ENCODE results near the gene ARRB2.

The ARRB2 gene

DNA sequence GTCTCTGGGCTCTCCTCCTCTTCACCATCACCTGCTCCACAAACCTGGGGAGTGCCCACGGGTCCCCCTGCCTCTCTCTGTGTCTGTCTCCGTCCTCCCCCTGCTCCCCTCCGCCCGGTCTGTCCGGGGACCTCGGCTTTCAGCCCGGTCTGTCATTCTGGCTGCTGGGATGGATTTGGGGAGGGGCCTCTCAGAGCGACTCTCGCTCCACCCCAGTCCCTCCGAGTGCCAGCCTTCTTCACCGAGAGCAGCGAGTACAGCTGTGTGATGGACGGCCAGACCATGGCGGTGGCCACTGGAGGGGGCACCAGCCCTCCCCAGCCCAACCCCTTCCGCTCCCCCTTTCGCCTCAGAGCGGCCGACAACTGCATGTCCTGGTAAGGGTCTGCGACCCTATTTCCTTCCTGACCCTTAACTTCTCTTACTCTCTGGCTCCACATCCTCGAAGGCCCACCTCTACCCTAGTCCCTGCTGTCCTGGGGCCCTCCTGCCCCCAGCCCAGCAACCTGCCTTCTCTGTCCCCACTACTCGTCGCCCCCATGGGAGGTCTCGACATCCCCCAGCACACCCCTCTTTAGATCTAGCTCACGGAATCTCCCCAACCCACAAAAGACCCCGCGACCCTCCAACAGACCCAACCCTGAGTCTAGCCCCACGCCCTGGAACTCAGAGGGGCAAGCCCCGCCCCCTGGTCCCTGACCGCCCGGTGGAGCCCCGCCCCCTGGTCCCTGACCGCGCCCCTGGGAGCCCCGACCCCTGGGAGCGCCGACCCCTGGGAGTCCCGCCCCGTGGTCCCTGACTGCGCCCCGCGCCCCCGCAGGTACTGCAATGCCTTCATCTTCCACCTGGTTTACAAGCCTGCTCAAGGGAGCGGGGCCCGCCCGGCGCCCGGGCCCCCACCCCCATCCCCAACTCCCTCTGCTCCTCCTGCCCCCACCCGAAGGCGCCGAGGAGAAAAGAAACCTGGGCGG is 34.9 kb downstream of the ARRB2 start:
- no peak overlapping the region for H3K4me3 ChIP-seq (ENCODE audit: low read depth, low read length)
- TF ChIP-seq, protein P1, sequence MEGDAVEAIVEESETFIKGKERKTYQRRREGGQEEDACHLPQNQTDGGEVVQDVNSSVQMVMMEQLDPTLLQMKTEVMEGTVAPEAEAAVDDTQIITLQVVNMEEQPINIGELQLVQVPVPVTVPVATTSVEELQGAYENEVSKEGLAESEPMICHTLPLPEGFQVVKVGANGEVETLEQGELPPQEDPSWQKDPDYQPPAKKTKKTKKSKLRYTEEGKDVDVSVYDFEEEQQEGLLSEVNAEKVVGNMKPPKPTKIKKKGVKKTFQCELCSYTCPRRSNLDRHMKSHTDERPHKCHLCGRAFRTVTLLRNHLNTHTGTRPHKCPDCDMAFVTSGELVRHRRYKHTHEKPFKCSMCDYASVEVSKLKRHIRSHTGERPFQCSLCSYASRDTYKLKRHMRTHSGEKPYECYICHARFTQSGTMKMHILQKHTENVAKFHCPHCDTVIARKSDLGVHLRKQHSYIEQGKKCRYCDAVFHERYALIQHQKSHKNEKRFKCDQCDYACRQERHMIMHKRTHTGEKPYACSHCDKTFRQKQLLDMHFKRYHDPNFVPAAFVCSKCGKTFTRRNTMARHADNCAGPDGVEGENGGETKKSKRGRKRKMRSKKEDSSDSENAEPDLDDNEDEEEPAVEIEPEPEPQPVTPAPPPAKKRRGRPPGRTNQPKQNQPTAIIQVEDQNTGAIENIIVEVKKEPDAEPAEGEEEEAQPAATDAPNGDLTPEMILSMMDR (IDR thresholded peaks at IDR 0.05; ENCODE audit: borderline replicate concordance, insufficient read depth, low read depth, low read length): no peak

DNA sequence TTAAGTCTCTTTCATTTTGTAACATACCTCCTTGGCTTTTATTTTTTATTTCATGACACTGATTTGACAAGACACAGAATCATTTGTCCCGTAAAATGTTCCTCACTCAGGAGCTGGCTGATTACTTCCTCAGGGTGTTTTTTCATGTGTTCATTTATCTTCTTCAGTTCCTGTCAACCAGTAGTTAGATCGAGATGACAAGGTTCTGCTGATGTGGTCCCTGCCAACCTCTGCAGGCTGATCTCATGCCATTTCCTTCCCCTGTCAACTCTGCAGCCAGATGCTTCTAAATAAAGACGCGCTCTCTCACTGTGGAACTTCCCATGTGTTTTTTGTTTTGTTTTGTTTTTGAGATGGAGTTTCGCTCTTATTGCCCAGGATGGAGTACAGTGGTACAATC is 37.4 kb downstream of the ARRB2 start:
- TF ChIP-seq, protein P1 (IDR thresholded peaks at IDR 0.05; ENCODE audit: borderline replicate concordance, insufficient read depth, low read depth, low read length): no peak
- H3K4me3 ChIP-seq (ENCODE audit: low read depth, low read length): no peak overlapping the region

DNA sequence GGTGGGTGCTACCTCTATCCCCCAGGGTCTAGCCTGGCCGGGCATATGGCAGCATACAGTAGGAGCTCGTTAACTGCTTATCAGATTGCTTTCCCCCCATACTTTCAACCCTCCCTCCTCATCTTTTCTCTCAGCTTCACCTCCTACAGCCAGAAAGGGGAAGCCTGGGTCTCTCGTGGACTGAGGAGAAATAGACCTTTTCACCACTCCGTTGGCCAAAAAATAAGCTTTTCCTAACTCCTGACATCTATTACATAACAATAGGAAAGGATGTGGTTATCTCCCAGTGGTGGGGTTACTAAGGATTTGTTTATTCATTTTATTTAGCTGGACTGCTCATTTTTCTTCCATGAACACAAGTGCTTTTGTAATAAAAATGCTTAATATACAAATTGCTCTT is 38.3 kb downstream of the ARRB2 start:
- TF ChIP-seq, protein P1 (IDR thresholded peaks at IDR 0.05; ENCODE audit: borderline replicate concordance, insufficient read depth, low read depth, low read length): no peak
- H3K4me3 ChIP-seq (ENCODE audit: low read depth, low read length): no peak overlapping the region

DNA sequence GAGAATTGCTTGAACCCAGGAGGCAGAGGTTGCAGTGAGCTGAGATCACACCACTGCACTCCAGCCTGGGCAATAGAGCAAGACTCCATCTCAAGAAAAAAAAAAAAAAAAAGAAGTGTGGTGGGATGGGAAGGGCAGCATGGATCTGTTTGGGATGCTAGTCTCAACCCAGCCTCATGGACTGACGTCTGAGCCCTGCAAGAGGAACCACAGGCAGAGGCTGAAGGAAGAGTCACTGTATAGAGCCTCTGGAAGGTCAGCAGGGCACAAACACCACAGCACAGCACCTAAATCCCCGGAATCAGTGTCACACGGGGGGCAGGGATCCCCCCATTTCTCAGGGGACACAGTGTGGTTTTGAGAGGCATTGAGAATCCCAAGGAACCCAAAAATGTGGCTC is 40.2 kb downstream of the ARRB2 start:
- no peak overlapping the region for H3K4me3 ChIP-seq (ENCODE audit: low read depth, low read length)

DNA sequence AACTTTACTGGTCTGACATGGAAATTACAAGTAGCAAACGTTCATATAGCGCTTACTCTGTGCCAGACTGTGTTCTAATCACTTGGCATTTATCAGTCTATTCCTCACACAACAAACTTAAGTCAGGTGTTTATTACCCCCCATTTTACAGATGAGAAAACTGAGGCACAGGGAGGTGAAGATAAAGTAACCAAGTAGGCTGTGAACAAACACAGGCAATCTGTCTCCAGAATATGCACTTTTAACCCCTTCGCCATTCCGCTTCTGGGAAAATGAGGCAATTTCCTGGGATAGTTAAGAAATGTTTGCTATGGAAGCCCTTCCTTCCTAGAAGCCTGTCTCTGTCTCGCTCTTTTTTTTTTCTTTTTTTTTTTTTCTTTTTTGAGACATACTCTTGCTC is 41.5 kb downstream of the ARRB2 start:
- H3K4me3 ChIP-seq (ENCODE audit: low read depth, low read length): no peak overlapping the region
- TF ChIP-seq, protein P1 (IDR thresholded peaks at IDR 0.05; ENCODE audit: borderline replicate concordance, insufficient read depth, low read depth, low read length): no peak

More for the DNA sequence above, 40.2 kb downstream of the ARRB2 start:
- TF ChIP-seq, protein P1 (IDR thresholded peaks at IDR 0.05; ENCODE audit: borderline replicate concordance, insufficient read depth, low read depth, low read length): no peak

DNA sequence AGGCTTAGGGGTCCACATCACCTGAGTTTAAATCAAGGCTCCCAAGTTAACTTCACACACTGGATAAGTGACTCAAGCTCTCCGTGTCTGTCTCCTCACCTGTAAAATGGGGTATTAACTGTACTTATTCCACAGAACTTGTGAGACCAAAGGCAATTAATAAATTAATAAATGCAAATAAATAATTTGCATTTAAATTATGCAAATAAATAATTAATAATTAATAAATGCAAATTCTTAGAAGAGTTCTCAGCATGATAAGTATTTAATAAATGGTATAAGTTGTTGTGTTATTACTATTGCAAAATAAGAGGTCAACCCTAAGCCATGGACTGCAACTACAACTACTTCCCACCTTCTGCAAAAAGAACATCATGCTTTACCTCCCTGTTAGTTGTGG is 43.0 kb downstream of the ARRB2 start:
- H3K4me3 ChIP-seq (ENCODE audit: low read depth, low read length): no peak overlapping the region
- TF ChIP-seq, protein P1 (IDR thresholded peaks at IDR 0.05; ENCODE audit: borderline replicate concordance, insufficient read depth, low read depth, low read length): no peak

DNA sequence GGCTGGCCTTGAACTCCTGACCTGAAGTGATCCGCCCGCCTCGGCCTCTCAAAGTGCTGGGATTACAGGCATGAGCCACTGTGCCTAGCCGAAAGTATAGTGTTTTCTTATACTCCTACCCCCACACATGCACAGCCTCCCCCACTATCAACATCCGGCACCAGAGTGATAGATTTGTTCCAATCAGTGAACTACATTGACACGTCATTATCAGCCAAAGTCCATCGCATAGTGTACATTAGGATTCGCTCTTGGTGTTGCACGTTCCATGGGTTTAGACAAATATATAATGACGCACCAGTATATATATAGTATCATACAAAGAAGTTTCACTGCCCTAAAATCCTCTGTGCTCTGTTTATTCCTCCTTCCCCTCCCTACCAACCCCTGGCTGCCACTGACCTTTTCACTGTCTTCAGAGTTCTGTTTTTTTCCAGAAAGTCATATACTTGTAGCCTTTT is 49.4 kb downstream of the ARRB2 start:
- TF ChIP-seq, protein P1 (IDR thresholded peaks at IDR 0.05; ENCODE audit: borderline replicate concordance, insufficient read depth, low read depth, low read length): no peak
- H3K4me3 ChIP-seq (ENCODE audit: low read depth, low read length): no peak overlapping the region

Data from GM12875 (cell line).